Measurements from ENCODE around the gene UMAD1.
A peak's percentile ranks its signal among the peaks of the same experiment; 100 is the strongest.
"Not testable (repeated sequence)": the region's sequence is repeated elsewhere in the genome, so short reads cannot be mapped to it uniquely, and the experiment has no call there.

Gene UMAD1

GRCh38 chr7:7798510-7798909, 158.0 kb downstream of the UMAD1 start:
- DNase-seq (ENCODE audit: low spot score) = no peak

- peak; percentile 31 for DNase-seq (ENCODE audit: low spot score)
These were observed 158.6 kb downstream of the UMAD1 start for GRCh38 chr7:7799138-7799537.

DNA sequence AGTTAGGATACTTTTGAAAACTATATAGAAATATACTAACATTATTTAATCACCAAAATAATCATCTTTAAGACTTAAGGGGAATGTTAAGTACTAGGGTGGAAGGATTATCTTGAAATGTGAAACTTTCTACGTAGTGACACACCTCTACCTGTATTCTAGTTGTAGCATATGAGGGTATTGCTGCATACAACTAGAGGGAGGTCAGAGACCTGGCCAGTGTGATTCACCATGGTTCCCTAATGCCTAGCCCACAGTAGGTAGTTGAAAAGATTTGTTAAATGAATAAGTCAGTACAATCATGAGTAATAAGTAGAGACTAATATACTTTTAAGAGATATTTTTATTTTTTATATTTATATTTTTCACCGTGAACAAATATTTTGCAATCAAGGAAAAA, 162.0 kb downstream of the UMAD1 start:
- DNase-seq (ENCODE audit: low spot score) = no peak

DNA sequence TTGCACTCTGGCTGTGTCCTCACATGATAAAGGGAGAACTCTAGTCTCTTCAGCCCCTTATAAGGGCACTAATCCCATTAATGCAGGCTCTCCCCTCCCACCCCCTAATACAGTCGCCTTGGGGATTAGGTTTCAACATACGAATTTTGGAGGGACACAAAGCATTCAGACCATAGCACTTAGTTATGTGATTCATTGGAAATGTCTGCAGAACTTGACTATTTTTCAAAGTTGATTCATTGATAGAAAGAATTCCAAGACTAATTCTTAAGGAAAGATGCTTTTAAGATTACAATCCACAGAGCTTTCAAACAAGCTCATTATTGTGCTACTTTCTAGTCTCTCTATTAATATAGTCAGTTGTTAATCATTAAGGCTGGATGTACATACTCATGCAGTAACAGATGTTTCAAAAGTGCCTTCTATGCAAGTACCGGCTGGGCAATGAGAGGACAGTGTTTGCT, 163.2 kb downstream of the UMAD1 start:
- DNase-seq (ENCODE audit: low spot score) = no peak

- DNase-seq (ENCODE audit: low spot score) = not testable (repeated sequence)
These were observed 164.3 kb downstream of the UMAD1 start for GRCh38 chr7:7804822-7805221.

DNA sequence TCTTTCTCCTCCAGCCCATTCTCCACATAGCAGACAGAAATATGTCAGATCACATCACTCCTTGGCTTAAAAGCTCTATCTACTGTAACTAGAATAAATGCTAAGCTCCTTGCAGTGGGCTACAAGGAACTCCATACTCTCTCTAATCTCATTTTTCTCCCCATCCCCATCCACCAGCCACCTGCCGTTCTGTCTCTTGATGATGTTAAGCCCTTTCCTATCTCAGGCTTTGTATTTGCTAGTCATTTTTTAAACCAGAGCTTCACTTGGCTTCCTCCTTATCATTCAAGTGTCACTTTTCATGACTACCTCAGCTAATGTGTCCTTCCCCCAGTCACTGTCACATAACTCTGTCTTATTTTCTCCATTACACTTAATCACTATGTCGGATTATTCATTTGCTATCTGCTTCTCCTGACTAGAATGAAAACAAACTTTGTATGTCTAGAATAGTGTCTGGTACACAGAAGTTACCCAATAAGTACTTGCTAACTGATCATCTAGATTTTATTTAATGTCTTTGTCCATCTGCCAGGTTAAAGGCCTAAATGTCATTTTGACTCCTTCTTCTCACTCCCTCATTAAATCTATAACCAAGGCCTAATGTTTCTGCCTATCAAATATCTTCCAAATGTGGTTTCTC, 165.1 kb downstream of the UMAD1 start:
- no peak for DNase-seq (ENCODE audit: low spot score)

- DNase-seq (ENCODE audit: low spot score) = no peak
These were observed 167.6 kb downstream of the UMAD1 start for GRCh38 chr7:7808156-7808555.

DNA sequence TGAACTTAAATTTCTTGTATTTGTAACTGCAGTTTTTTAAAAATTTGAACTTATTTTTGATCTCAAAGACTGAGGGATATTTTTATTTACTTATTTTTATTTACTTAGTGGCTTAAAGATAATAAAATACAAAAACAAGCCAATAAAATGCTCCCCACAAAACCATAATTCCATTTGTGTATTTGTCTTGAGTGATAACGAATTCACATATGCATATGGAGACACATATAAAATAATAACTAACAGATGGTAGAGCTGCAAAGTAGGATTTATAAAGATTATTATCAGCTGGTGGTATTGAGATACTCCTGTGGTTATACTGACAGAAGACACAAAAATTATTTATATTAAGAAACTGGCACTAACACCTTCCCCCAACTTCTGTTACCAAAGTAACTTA, 168.1 kb downstream of the UMAD1 start:
- no peak for DNase-seq (ENCODE audit: low spot score)

DNA sequence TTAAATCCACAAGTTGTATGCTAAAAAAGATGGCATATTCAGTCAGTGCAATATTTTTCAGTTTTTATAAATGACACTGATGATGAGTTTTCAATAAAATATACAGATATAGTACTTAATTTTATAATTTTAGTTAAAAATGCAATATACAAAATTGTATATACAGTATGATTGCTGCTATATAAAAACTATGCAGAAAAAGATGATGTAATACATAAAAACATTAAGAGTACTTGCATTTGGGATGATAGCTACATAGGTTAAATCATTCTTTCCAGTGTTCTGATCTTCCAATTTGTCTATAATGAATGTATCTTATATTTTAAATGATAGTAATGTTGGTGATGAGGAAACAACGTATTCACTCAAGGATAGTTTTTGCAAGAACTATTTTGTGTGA, 169.8 kb downstream of the UMAD1 start:
- DNase-seq (ENCODE audit: low spot score) = no peak

DNA sequence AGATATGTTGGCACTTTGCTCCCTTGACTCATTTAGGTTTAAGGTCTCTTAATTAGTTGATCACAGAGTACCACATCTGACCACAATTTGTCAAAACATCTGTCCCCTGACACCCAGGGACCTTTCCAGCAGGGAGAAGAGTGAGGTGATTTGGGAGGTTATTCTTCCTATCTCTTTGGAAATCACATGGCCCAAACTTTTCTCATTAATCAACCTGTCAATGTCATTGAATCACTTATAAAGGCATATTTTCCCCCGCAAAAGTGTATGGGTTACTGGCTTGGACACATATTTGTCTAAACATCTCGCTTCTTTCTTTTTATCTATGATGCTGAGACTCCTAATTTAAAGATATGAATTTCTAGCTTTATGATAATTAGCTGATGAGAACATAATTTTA, 170.3 kb downstream of the UMAD1 start:
- no peak for DNase-seq (ENCODE audit: low spot score)

DNA sequence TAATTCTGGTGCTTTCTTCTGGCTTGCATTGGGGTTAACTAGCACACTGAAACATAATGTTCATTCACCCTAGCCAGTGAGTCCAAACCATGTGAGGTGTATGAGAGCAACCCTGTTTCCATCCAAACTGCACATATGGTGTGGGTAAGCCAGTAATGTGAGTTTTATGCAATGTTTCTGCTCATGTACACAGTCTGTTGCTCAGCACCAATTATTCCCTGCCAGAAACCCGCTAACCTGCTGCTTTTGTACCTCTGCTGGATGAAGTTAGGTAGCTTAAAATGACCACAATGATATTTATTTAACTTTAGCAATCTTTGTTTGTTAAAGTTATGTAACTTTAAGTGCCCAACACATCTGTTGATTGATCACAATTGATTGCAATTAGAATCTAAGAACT, 171.6 kb downstream of the UMAD1 start:
- no peak for DNase-seq (ENCODE audit: low spot score)

GRCh38 chr7:7815395-7815794, 174.8 kb downstream of the UMAD1 start:
- no peak for DNase-seq (ENCODE audit: low spot score)

DNA sequence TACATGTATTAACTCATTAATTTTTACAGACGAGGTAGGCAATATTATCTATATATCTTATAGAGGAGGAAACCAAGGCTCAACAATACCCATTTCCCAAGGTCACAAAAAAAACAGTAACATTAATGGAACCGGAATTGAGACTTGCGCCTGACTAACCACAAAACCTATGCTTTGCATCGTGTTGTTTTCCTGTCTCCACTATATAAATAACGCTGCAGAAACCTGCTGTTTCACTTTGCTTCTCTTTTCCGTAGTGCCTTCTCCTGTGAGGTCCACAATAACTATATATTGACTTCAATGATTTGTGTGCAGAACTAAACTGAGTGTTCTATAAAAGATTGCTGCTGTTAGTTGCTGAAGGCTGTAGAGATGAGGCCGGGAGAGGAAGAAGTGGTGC, 175.5 kb downstream of the UMAD1 start:
- DNase-seq (ENCODE audit: low spot score) = no peak

- DNase-seq (ENCODE audit: low spot score) = no peak
These were observed 176.4 kb downstream of the UMAD1 start for GRCh38 chr7:7816816-7817536.

DNA sequence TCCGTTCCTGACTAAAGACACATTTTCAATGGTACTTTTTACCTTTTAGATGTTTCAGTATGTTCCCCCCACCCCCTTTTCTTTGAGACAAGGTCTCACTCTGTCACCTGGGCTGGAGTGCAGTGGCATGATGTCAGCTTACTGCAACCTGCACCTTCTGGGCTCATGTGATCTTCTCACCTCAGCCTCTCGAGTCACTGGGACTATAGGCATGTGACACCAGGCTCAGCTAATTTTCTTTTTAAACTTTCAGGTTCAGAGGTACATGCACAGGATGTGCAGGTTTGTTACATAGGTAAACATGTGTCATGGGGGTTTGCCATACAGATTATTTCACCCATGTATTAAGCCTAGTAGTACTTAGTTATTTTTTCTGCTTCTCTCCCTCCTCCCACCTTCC, 177.2 kb downstream of the UMAD1 start:
- no peak for DNase-seq (ENCODE audit: low spot score)

DNA sequence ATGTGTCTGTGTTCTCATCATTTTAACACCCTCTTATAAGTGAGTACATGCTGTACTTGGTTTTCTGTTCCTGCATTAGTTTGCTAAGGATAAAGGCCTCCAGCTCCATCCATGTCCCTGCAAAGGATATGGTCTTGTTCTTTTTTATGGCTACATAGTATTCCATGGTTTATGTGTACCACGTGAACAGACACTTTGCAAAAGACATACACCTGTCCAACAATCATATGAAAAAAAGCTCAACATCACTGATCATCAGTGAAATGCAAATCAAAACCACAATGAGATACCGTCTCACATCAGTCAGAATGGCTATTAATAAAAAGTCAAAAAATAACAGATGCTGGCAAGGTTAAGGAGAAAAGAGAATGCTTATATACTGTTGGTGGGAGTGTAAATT, 177.6 kb downstream of the UMAD1 start:
- not testable (repeated sequence) for DNase-seq (ENCODE audit: low spot score)

GRCh38 chr7:7819442-7820247, 179.1 kb downstream of the UMAD1 start:
- no peak for DNase-seq (ENCODE audit: low spot score)

GRCh38 chr7:7820409-7820808, 179.9 kb downstream of the UMAD1 start:
- no peak for DNase-seq (ENCODE audit: low spot score)

GRCh38 chr7:7820939-7821338, 180.4 kb downstream of the UMAD1 start:
- no peak for DNase-seq (ENCODE audit: low spot score)

- no peak for DNase-seq (ENCODE audit: low spot score)
These were observed 181.0 kb downstream of the UMAD1 start for GRCh38 chr7:7821517-7821916.

DNA sequence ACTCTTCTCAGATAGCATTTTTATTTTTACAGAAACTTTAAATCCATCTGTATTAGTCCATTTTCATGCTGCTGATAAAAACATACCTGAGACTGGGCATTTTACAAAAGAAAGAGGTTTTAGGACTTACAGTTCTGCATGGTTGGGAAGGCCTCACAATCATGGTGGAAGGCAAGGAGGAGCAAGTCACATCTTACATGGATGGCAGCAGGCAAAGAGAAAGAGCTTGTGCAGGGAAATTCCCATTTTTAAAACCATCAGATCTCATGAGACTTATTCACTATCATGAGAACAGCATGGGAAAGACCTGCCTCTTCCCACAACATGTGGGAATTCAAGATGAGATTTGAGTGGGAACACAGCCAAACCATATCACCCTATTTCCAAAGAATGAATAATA, 184.7 kb downstream of the UMAD1 start:
- DNase-seq (ENCODE audit: low spot score) = not testable (repeated sequence)

- DNase-seq (ENCODE audit: low spot score) = no peak
These were observed 189.1 kb downstream of the UMAD1 start for GRCh38 chr7:7829667-7830066.
